ENCODE results near the gene TBC1D10A. TPM values are rescaled to one million over a fixed set of nuclear protein-coding genes. Genes with fewer than 3 reads are reported as not detected.

The TBC1D10A gene
- total and polyA plus RNA-seq, 2 donors (not counting 1 experiment from before 2014, with no cell fraction given) = 10.8 to 11.7 TPM

DNA sequence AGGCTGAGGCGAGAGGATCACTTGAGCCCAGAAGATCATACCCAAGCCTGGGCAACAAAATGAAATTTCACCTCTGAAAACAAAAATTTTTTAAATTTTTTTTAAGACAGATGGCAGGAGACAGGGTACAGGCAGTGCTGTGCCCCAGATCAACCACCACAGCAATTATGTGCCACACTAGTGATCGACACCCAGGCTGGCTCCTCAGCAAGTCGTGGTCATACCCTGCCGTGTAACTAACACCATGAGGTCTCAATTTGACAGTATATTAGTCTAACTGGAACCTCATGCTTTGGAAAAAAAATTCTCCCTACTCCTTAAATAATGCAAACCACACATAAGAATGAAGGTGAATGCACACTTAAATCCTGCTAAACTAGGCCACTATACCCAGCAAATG lies 21.7 kb upstream of the TBC1D10A start:
- Histone ChIP-seq H3K36me3 (ENCODE audit: control insufficient read depth, insufficient read depth, low read length) (peaks cover 25% of the 10 kb centered on the region), H3K79me2 (ENCODE audit: control insufficient read depth, insufficient read depth, low read length) (peaks cover 30% of the 10 kb centered on the region)

DNA sequence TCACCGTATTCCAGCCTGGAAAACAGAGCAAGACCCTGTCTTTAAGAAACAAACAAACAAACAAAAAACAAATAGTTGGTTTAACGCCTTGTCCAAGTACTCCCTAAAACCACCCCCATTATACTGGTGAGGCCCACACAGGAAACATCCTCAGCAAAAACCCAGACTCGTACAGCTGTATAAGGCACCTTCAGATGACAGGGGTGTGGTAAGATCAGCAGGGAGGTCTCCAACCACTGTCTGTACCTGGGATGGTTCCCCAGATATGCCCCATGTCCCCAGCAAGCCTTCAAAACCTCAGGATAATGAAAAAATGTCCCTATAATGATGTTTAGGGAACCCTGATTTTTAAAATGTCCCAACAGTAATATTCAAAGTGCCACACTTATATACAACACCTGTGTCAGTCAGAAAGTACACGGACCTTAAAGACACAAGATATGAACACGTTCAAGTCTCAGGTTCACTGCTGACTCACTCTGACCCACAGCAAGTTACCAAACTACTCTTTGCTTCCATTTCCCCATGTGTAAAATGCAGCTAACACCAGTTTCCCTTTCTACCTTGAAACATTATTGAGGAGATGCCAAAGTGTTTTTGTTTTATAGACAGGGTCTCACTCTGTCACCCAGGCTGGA lies 20.6 kb upstream of the TBC1D10A start:
- Histone ChIP-seq H3K27me3 (ENCODE audit: control insufficient read depth, insufficient read depth, low read length) (no peaks in the 10 kb centered on the region), H3K4me3 (replicated peaks in 1 of 4; ENCODE audit: control extremely low read depth in 1 of 4, insufficient read depth in 1 of 4, low read depth in 3 of 4, low read length in 4 of 4) (no peak overlapping the region), H4K20me1 (ENCODE audit: control insufficient read depth, extremely low read depth, insufficient read depth, low read length) (no peaks in the 10 kb centered on the region), H3K9ac (ENCODE audit: insufficient read depth, low read length) (no peak overlapping the region), H3K4me1 (ENCODE audit: control insufficient read depth, extremely low read depth, insufficient read depth, low read length) (no peaks in the 10 kb centered on the region), H3K4me2 (ENCODE audit: extremely low read depth, insufficient read depth, low read length) (no peak overlapping the region), H3K36me3 (ENCODE audit: control insufficient read depth, insufficient read depth, low read length) (peaks cover 23% of the 10 kb centered on the region), H2AFZ (ENCODE audit: low read length) (no peak overlapping the region), H3K27ac (ENCODE audit: insufficient read depth, low read length) (no peak overlapping the region), H3K9me3 (ENCODE audit: control insufficient read depth, insufficient read depth, low read depth, low read length) (no peaks in the 10 kb centered on the region), H3K79me2 (ENCODE audit: control insufficient read depth, insufficient read depth, low read length) (peaks cover 27% of the 10 kb centered on the region)
- TF ChIP-seq EZH2 (IDR thresholded peaks at IDR 0.05; ENCODE audit: low read length, missing control alignments) = no peak
- TF ChIP-seq, protein P1, sequence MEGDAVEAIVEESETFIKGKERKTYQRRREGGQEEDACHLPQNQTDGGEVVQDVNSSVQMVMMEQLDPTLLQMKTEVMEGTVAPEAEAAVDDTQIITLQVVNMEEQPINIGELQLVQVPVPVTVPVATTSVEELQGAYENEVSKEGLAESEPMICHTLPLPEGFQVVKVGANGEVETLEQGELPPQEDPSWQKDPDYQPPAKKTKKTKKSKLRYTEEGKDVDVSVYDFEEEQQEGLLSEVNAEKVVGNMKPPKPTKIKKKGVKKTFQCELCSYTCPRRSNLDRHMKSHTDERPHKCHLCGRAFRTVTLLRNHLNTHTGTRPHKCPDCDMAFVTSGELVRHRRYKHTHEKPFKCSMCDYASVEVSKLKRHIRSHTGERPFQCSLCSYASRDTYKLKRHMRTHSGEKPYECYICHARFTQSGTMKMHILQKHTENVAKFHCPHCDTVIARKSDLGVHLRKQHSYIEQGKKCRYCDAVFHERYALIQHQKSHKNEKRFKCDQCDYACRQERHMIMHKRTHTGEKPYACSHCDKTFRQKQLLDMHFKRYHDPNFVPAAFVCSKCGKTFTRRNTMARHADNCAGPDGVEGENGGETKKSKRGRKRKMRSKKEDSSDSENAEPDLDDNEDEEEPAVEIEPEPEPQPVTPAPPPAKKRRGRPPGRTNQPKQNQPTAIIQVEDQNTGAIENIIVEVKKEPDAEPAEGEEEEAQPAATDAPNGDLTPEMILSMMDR (conservative IDR thresholded peaks at IDR 0.05 in 1 of 2, IDR thresholded peaks at IDR 0.05 in 1 of 2; ENCODE audit: low read depth in 1 of 2, low read length in 2 of 2) = no peak
- DNase-seq (ENCODE audit: low read depth in 2 of 2) = no peak

More for the DNA sequence above, 21.7 kb upstream of the TBC1D10A start:
- no peaks in the 10 kb centered on the region for H3K4me1 ChIP-seq (ENCODE audit: control insufficient read depth, extremely low read depth, insufficient read depth, low read length)
- no peak for DNase-seq (ENCODE audit: low read depth in 2 of 2)
- no peaks in the 10 kb centered on the region for H3K9me3 ChIP-seq (ENCODE audit: control insufficient read depth, insufficient read depth, low read depth, low read length)
- H4K20me1 ChIP-seq (ENCODE audit: control insufficient read depth, extremely low read depth, insufficient read depth, low read length) = no peaks in the 10 kb centered on the region
- H3K9ac ChIP-seq (ENCODE audit: insufficient read depth, low read length) = no peak overlapping the region
- no peak for TF ChIP-seq EZH2 (IDR thresholded peaks at IDR 0.05; ENCODE audit: low read length, missing control alignments)
- TF ChIP-seq, protein P1 (conservative IDR thresholded peaks at IDR 0.05 in 1 of 2, IDR thresholded peaks at IDR 0.05 in 1 of 2; ENCODE audit: low read depth in 1 of 2, low read length in 2 of 2) = no peak
- no peak overlapping the region for H2AFZ ChIP-seq (ENCODE audit: low read length)
- H3K27ac ChIP-seq (ENCODE audit: insufficient read depth, low read length) = no peak overlapping the region
- no peak overlapping the region for H3K4me3 ChIP-seq (replicated peaks in 1 of 4; ENCODE audit: control extremely low read depth in 1 of 4, insufficient read depth in 1 of 4, low read depth in 3 of 4, low read length in 4 of 4)
- H3K4me2 ChIP-seq (ENCODE audit: extremely low read depth, insufficient read depth, low read length) = peak overlapping the region; percentile 40
- no peaks in the 10 kb centered on the region for H3K27me3 ChIP-seq (ENCODE audit: control insufficient read depth, insufficient read depth, low read length)

DNA sequence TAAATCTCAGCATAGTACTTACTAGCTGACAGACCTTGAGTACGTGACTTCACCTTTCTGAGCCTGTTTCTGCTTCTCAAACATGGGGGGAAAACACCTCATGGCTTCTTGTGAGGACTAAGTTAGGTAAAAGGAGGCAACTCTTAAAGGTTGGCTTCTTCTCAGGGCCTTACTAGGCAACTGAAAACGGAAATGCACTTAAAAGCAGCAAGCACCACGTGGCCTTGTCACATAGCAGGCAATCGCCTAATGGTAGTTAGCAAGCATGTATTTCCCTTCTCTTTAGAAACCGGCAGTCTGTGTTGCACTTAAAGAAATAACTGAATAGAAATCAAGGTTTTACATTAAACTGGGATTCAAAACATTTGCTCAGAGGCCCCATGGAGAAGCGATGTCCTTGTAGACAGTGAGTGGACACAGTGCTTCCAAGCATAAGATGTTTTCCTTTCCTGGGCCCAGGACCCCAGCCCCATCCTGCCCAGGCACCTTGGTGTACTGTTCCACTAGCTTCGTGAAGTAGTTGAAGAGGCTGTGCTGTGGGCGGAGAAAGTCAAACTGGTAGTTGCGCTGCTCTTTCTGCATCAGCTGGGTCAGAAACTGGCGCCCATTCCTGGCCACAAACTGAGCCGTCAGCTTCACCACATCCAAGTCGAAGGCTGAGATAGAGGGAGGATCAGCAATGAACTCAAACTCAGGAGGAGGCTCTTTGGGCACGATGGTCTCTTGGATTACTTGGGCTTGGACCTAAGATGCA lies 17.9 kb upstream of the TBC1D10A start:
- Histone ChIP-seq H2AFZ (ENCODE audit: low read length) (no peak overlapping the region), H3K9me3 (ENCODE audit: control insufficient read depth, insufficient read depth, low read depth, low read length) (no peaks in the 10 kb centered on the region), H3K9ac (ENCODE audit: insufficient read depth, low read length) (no peak overlapping the region), H3K4me2 (ENCODE audit: extremely low read depth, insufficient read depth, low read length) (no peak overlapping the region), H4K20me1 (ENCODE audit: control insufficient read depth, extremely low read depth, insufficient read depth, low read length) (no peaks in the 10 kb centered on the region), H3K27ac (ENCODE audit: insufficient read depth, low read length) (no peak overlapping the region), H3K79me2 (ENCODE audit: control insufficient read depth, insufficient read depth, low read length) (peaks cover 15% of the 10 kb centered on the region), H3K4me1 (ENCODE audit: control insufficient read depth, extremely low read depth, insufficient read depth, low read length) (no peaks in the 10 kb centered on the region), H3K27me3 (ENCODE audit: control insufficient read depth, insufficient read depth, low read length) (no peaks in the 10 kb centered on the region), H3K4me3 (replicated peaks in 1 of 4; ENCODE audit: control extremely low read depth in 1 of 4, insufficient read depth in 1 of 4, low read depth in 3 of 4, low read length in 4 of 4) (no peak overlapping the region), H3K36me3 (ENCODE audit: control insufficient read depth, insufficient read depth, low read length) (peaks cover 31% of the 10 kb centered on the region)
- TF ChIP-seq, protein P1 (conservative IDR thresholded peaks at IDR 0.05 in 1 of 2, IDR thresholded peaks at IDR 0.05 in 1 of 2; ENCODE audit: low read depth in 1 of 2, low read length in 2 of 2) = no peak
- no peak for TF ChIP-seq EZH2 (IDR thresholded peaks at IDR 0.05; ENCODE audit: low read length, missing control alignments)
- DNase-seq (ENCODE audit: low read depth in 2 of 2) = no peak
